H9 (cell line): ENCODE data around the gene CAMSAP2. TPM values are rescaled to one million over a fixed set of nuclear protein-coding genes. Genes with fewer than 3 reads are reported as not detected.

Source experiments
- DNase-seq: peaks from one replicate; pipeline ENCODE4 v3.0.0-alpha.2; 2017
- H2AFZ ChIP-seq: one replicate; pipeline ENCODE4 v1.6.1; 2013; ENCODE audit warnings: mild to moderate bottlenecking, low read length, control low read depth, moderate library complexity
- H2AK5ac ChIP-seq: 2 replicates; pipeline ENCODE4 v1.6.1; 2013; ENCODE audit warnings: low read length, control low read depth, mixed read lengths; ENCODE audit not compliant: insufficient read length
- H2BK120ac ChIP-seq: one replicate; pipeline ENCODE4 v1.6.1; 2013; ENCODE audit warnings: low read depth, mild to moderate bottlenecking, low read length, control low read depth, inconsistent platforms; ENCODE audit not compliant: poor library complexity, severe bottlenecking
- H2BK12ac ChIP-seq: 2 replicates; pipeline ENCODE4 v1.6.1; 2013; ENCODE audit warnings: low read length, control low read depth, mixed read lengths, low read depth; ENCODE audit not compliant: insufficient read length
- H2BK15ac ChIP-seq: 2 replicates; pipeline ENCODE4 v1.6.1; 2013; ENCODE audit warnings: low read depth, low read length, control low read depth
- H2BK20ac ChIP-seq: one replicate; pipeline ENCODE4 v1.6.1; 2013; ENCODE audit warnings: low read depth, mild to moderate bottlenecking, low read length, control low read depth, inconsistent platforms; ENCODE audit not compliant: poor library complexity, severe bottlenecking
- H2BK5ac ChIP-seq: 2 replicates; pipeline ENCODE4 v1.6.1; 2013; ENCODE audit warnings: low read length, control low read depth, mixed read lengths; ENCODE audit not compliant: insufficient read length
- H3K14ac ChIP-seq: 2 replicates; pipeline ENCODE4 v1.6.1; 2013; ENCODE audit warnings: low read length, control low read depth; ENCODE audit not compliant: insufficient read depth
- H3K18ac ChIP-seq: 2 replicates; pipeline ENCODE4 v1.6.1; 2013; ENCODE audit warnings: low read depth, mild to moderate bottlenecking, mixed read lengths, low read length, control low read depth; ENCODE audit not compliant: insufficient read length
- H3K23ac ChIP-seq: 2 replicates; pipeline ENCODE4 v1.6.1; 2013; ENCODE audit warnings: low read length, control low read depth, mixed read lengths, low read depth; ENCODE audit not compliant: insufficient read length
- H3K23me2 ChIP-seq: 2 replicates; pipeline ENCODE4 v1.6.1; 2013; ENCODE audit warnings: low read depth, mild to moderate bottlenecking, mixed read lengths, low read length, control low read depth; ENCODE audit not compliant: insufficient read length, poor library complexity, severe bottlenecking
- H3K27ac ChIP-seq: 2 replicates; pipeline ENCODE4 v1.5.1; 2013; ENCODE audit warnings: low read length, control low read depth, mixed read lengths, low read depth; ENCODE audit not compliant: insufficient read length
- H3K27me3 ChIP-seq: 2 replicates; pipeline ENCODE4 v1.6.1; 2013; ENCODE audit warnings: low read length, control low read depth, inconsistent platforms; ENCODE audit not compliant: insufficient read depth
- H3K4ac ChIP-seq: 2 replicates; pipeline ENCODE4 v1.6.1; 2013; ENCODE audit warnings: low read depth, mild to moderate bottlenecking, control low read depth, inconsistent platforms, low read length, moderate library complexity
- H3K4me1 ChIP-seq: 2 replicates; pipeline ENCODE4 v1.6.1; 2013; ENCODE audit warnings: low read length, control low read depth, inconsistent platforms; ENCODE audit not compliant: insufficient read depth
- H3K4me2 ChIP-seq: 2 replicates; pipeline ENCODE4 v1.6.1; 2013; ENCODE audit warnings: low read length, control low read depth, mixed read lengths; ENCODE audit not compliant: insufficient read length, insufficient read depth
- H3K56ac ChIP-seq: 2 replicates; pipeline ENCODE4 v1.6.1; 2013; ENCODE audit warnings: low read depth, mild to moderate bottlenecking, mixed read lengths, low read length, control low read depth; ENCODE audit not compliant: insufficient read length
- H3K79me1 ChIP-seq: 2 replicates; pipeline ENCODE4 v1.6.1; 2013; ENCODE audit warnings: low read depth, mild to moderate bottlenecking, moderate library complexity, low read length, control low read depth, inconsistent platforms; ENCODE audit not compliant: insufficient read depth, poor library complexity, severe bottlenecking
- H3K79me2 ChIP-seq: 2 replicates; pipeline ENCODE4 v1.6.1; 2013; ENCODE audit warnings: low read length, control low read depth, inconsistent platforms; ENCODE audit not compliant: insufficient read depth
- H3K9ac ChIP-seq: 2 replicates; pipeline ENCODE4 v1.6.1; 2013; ENCODE audit warnings: low read length, control low read depth, mixed read lengths; ENCODE audit not compliant: insufficient read length; ENCODE audit errors: extremely low read depth
- H3K9me3 ChIP-seq: one replicate; pipeline ENCODE4 v1.6.1; 2013; ENCODE audit warnings: low read depth, low read length, inconsistent platforms; ENCODE audit not compliant: control insufficient read depth
- H3T11ph ChIP-seq: one replicate; pipeline ENCODE4 v1.6.1; 2013; ENCODE audit warnings: mild to moderate bottlenecking, low read length, control low read depth, inconsistent platforms
- H4K20me1 ChIP-seq: one replicate; pipeline ENCODE4 v1.6.1; 2013; ENCODE audit not compliant: control insufficient read depth, insufficient read length, insufficient read depth
- H4K5ac ChIP-seq: 2 replicates; pipeline ENCODE4 v1.6.1; 2013; ENCODE audit warnings: low read depth, mild to moderate bottlenecking, mixed read lengths, low read length, control low read depth; ENCODE audit not compliant: insufficient read length
- H4K8ac ChIP-seq: replicated peaks from 2 replicates; pipeline ENCODE4 v1.6.1; 2013; ENCODE audit warnings: low read length, control low read depth, mixed read lengths, low read depth; ENCODE audit not compliant: insufficient read length
- H4K91ac ChIP-seq: 2 replicates; pipeline ENCODE4 v1.6.1; 2013; ENCODE audit warnings: low read depth, mild to moderate bottlenecking, moderate library complexity, mixed read lengths, low read length, control low read depth; ENCODE audit not compliant: insufficient read length
- H3K27ac Mint-ChIP-seq, 3 experiments: 2 replicates in 2 of 3; 3 replicates in 1 of 3; pipeline ENCODE4 v1.8.0; 2020 to 2021; ENCODE audit warnings: mixed read lengths in 3 of 3, mild to moderate bottlenecking in 1 of 3, moderate library complexity in 1 of 3
- H3K27me3 Mint-ChIP-seq: 2 replicates; pipeline ENCODE4 v1.8.0; 2021; ENCODE audit warnings: low read depth, mild to moderate bottlenecking, moderate library complexity, mixed read lengths
- H3K36me3 Mint-ChIP-seq, 3 experiments: 2 replicates in 2 of 3; 3 replicates in 1 of 3; pipeline ENCODE4 v1.8.0; 2020 to 2021; ENCODE audit warnings: low read depth in 3 of 3, mixed read lengths in 3 of 3; ENCODE audit not compliant: insufficient read depth in 1 of 3
- H3K4me1 Mint-ChIP-seq, 2 experiments: 2 replicates each; pipeline ENCODE4 v1.8.0; 2020; ENCODE audit warnings: mixed read lengths in 2 of 2
- H3K4me3 Mint-ChIP-seq, 2 experiments: 2 replicates in 1 of 2; 3 replicates in 1 of 2; pipeline ENCODE4 v1.8.0; 2020 to 2021; ENCODE audit warnings: mild to moderate bottlenecking in 2 of 2, mixed read lengths in 2 of 2, moderate library complexity in 1 of 2
- H3K9me3 Mint-ChIP-seq, 2 experiments: 2 replicates in 1 of 2; 3 replicates in 1 of 2; pipeline ENCODE4 v1.8.0; 2020; ENCODE audit warnings: mild to moderate bottlenecking in 2 of 2, mixed read lengths in 2 of 2, moderate library complexity in 1 of 2
- WGBS: extraction: QIAGEN DNeasy Blood & Tissue Kit; methylation state at CpG from one replicate; pipeline ENCODE4 v1.1.7; 2013; ENCODE audit warnings: missing lambda C conversion rate, low lambda C conversion rate, mixed read lengths; ENCODE audit not compliant: insufficient read length; ENCODE audit errors: extremely low coverage; 5-methylcytosine and 5-hydroxymethylcytosine counted together
- total RNA-seq: library from RNA; stranded (reverse); gene quantifications from 2 replicates; pipeline ENCODE4 v1.2.1, GENCODE V29; 2021
- TF ChIP-seq, protein P1 (sequence below): fragments of 200-600 bp; sonication (generic); conservative IDR thresholded peaks from 3 replicates; pipeline ENCODE4 v1.8.0; 2021; ENCODE audit warnings: antibody characterized with exemption, mild to moderate bottlenecking

The CAMSAP2 gene
- total RNA-seq, 1 experiment from 2014 or later: 33.7 TPM

DNA sequence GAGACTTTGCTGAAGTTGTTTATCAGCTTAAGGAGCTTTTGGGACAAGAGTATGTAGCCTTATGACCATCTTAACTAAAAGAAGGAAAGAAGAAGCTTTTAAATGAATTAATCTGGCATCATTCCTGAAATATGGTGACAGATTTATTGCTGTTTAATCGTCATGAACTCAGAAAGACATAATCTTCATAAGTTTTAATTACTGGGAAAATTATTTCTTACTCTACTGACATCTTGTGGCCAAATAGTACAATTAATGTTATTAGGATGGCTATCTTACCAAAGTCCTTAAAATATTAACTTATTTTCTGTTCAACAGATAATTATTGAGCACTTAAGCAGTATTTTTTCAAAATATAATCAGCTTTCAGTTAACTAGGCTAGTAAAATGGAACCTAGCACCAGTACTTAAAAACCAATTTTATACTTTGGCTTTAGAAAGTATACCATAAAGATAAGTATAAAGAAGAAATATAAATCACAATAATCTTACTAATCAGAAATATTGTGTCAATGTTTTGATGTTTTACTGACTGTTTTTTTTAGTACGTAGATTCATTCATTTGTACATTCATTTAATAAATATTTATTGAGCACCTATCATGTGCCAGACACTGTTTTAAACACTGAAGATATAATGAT is 99.4 kb downstream of the CAMSAP2 start:
- Histone ChIP-seq H3K4me1 (no peaks in the 10 kb centered on the region), H3K56ac (no peak overlapping the region), H2BK12ac (no peak overlapping the region), H2BK15ac (no peak overlapping the region), H3K4me2 (no peak overlapping the region), H3K27ac (no peak overlapping the region), H3K9me3 (no peaks in the 10 kb centered on the region), H2BK120ac (no peak overlapping the region), H4K91ac (no peak overlapping the region), H2AFZ (no peak overlapping the region), H3T11ph (no peak overlapping the region), H4K20me1 (no peaks in the 10 kb centered on the region), H2BK5ac (no peak overlapping the region), H2AK5ac (no peak overlapping the region), H2BK20ac (no peak overlapping the region), H4K8ac (no peak overlapping the region), H3K9ac (no peak overlapping the region), H4K5ac (no peak overlapping the region), H3K23me2 (no peaks in the 10 kb centered on the region), H3K79me1 (no peaks in the 10 kb centered on the region), H3K18ac (no peak overlapping the region), H3K79me2 (0 out of 2 replicates have a peak, but pooled peaks cover 2% of the 10 kb centered on the region), H3K14ac (no peak overlapping the region), H3K27me3 (no peaks in the 10 kb centered on the region), H3K23ac (no peak overlapping the region), H3K4ac (no peak overlapping the region)
- Mint-ChIP-seq H3K27ac (no peak overlapping the region), H3K36me3 (peaks cover 12 to 35% (median 28%) of the 10 kb centered on the region in 3 experiments; a peak in 6 of 7 replicates), H3K4me1 (no peaks in the 10 kb centered on the region), H3K4me3 (no peak overlapping the region), H3K9me3 (peaks cover 7 to 8% of the 10 kb centered on the region in 2 experiments; a peak in 4 of 5 replicates), H3K27me3 (no peaks in the 10 kb centered on the region)
- no CpG with 5 or more reads among the region's 2 CpGs for whole genome bisulfite sequencing
- TF ChIP-seq, protein P1, sequence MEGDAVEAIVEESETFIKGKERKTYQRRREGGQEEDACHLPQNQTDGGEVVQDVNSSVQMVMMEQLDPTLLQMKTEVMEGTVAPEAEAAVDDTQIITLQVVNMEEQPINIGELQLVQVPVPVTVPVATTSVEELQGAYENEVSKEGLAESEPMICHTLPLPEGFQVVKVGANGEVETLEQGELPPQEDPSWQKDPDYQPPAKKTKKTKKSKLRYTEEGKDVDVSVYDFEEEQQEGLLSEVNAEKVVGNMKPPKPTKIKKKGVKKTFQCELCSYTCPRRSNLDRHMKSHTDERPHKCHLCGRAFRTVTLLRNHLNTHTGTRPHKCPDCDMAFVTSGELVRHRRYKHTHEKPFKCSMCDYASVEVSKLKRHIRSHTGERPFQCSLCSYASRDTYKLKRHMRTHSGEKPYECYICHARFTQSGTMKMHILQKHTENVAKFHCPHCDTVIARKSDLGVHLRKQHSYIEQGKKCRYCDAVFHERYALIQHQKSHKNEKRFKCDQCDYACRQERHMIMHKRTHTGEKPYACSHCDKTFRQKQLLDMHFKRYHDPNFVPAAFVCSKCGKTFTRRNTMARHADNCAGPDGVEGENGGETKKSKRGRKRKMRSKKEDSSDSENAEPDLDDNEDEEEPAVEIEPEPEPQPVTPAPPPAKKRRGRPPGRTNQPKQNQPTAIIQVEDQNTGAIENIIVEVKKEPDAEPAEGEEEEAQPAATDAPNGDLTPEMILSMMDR: peak; percentile 61
- DNase-seq: no peak
